Astrocyte of the spinal cord (primary cell): ENCODE measurements around the gene OSBPL10.

Experiments
- DNase-seq: peaks from one replicate; pipeline ENCODE4 v3.0.0; 2011; ENCODE audit warnings: low read depth, low spot score
- H3K4me3 ChIP-seq: 2 replicates; pipeline ENCODE4 v1.5.1; 2011; ENCODE audit warnings: low read depth, mild to moderate bottlenecking, low read length, moderate library complexity
- CTCF ChIP-seq: IDR thresholded peaks from 2 replicates; pipeline ENCODE4 v1.5.1; 2012; ENCODE audit warnings: low read depth, mild to moderate bottlenecking, low read length, inconsistent platforms
- in situ Hi-C: cut with HindIII; loops from 2 replicates; pipeline ENCODE4 v1.10.0; 2017; ENCODE audit warnings: low sequenced_read_pairs

Gene OSBPL10

GRCh38 chr3:31832551-31832950 is 148.5 kb downstream of the OSBPL10 start:
- in situ Hi-C loops, result no loop called here
- no peak overlapping the region for H3K4me3 ChIP-seq
- TF ChIP-seq CTCF, result no peak
- no peak for DNase-seq

- in situ Hi-C loops, result no loop called here
- no peak for DNase-seq
Measured at GRCh38 chr3:31831591-31831990, 149.5 kb downstream of the OSBPL10 start.

GRCh38 chr3:31829826-31830426 is 151.1 kb downstream of the OSBPL10 start:
- in situ Hi-C loops, result no loop called here

More at GRCh38 chr3:31831591-31831990, 149.5 kb downstream of the OSBPL10 start:
- no peak for TF ChIP-seq CTCF
- no peak overlapping the region for H3K4me3 ChIP-seq

DNA sequence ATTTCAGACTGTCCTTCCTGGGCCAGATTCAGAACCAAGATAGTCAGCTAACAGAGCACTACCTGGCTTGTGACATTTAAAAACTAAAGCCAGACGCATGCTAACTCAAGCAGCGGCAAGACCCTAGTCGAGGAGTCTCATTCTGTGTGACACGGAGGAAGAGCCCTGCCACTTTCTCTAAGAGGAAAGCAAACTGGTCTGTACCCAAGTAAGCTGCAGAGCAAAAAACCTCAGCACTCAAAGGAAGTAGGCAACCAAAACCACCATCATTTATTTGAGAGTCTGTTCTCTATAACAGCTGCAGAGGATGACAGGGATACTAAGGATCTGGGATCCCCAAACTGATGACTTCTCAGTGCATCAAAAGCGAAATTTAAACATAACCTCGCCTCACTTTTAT is 152.1 kb downstream of the OSBPL10 start:
- in situ Hi-C loops, result no loop called here
- DNase-seq, result no peak
- no peak overlapping the region for H3K4me3 ChIP-seq
- no peak for TF ChIP-seq CTCF

More at GRCh38 chr3:31829826-31830426, 151.1 kb downstream of the OSBPL10 start:
- H3K4me3 ChIP-seq, result no peak overlapping the region
- DNase-seq, result no peak
- TF ChIP-seq CTCF, result no peak

GRCh38 chr3:31828007-31828406 is 153.1 kb downstream of the OSBPL10 start:
- no peak overlapping the region for H3K4me3 ChIP-seq
- DNase-seq, result no peak
- in situ Hi-C loops, result no loop called here
- TF ChIP-seq CTCF, result no peak

- no peak overlapping the region for H3K4me3 ChIP-seq
- no peak for DNase-seq
- TF ChIP-seq CTCF, result no peak
- in situ Hi-C loops, result no loop called here
Measured at GRCh38 chr3:31823184-31823583, 157.9 kb downstream of the OSBPL10 start.
